Measurements from ENCODE around the gene GFM1.

- no peak for TF ChIP-seq ATF1 (CRISPR knock-in tag; IDR thresholded peaks at IDR 0.05)
- TF ChIP-seq E2F5 (CRISPR knock-in tag; IDR thresholded peaks at IDR 0.05), result no peak
- no peak for TF ChIP-seq TP53 (CRISPR knock-in tag; IDR thresholded peaks at IDR 0.05)
- no peak for TF ChIP-seq MAX (CRISPR knock-in tag; IDR thresholded peaks at IDR 0.05)
Observed at GRCh38 chr3:158663246-158663645, 18.9 kb downstream of the GFM1 start.
